ENCODE results near the gene GNAI1.
A peak's percentile ranks its signal among the peaks of the same experiment; 100 is the strongest.
"Not testable (repeated sequence)": the region's sequence is repeated elsewhere in the genome, so short reads cannot be mapped to it uniquely, and the experiment has no call there.

The GNAI1 gene

GRCh38 chr7:80133361-80134114, 1.1 kb upstream of the GNAI1 start:
- DNase-seq: no peak

GRCh38 chr7:80134115-80134535, 506 bp upstream of the GNAI1 start:
- DNase-seq: no peak

GRCh38 chr7:80135309-80136104, 876 bp downstream of the GNAI1 start:
- peak; percentile 16 for DNase-seq

GRCh38 chr7:80136261-80137055, 1.8 kb downstream of the GNAI1 start:
- no peak for DNase-seq

- DNase-seq: no peak
Observed at GRCh38 chr7:80137410-80137809, 2.8 kb downstream of the GNAI1 start.

- no peak for DNase-seq
Observed at GRCh38 chr7:80139236-80139635, 4.6 kb downstream of the GNAI1 start.

GRCh38 chr7:80140388-80140787, 5.8 kb downstream of the GNAI1 start:
- DNase-seq: no peak

GRCh38 chr7:80141376-80141775, 6.7 kb downstream of the GNAI1 start:
- no peak for DNase-seq

GRCh38 chr7:80142853-80143580, 8.4 kb downstream of the GNAI1 start:
- DNase-seq: no peak

- no peak for DNase-seq
Observed at GRCh38 chr7:80145780-80146422, 11.3 kb downstream of the GNAI1 start.

GRCh38 chr7:80146545-80147182, 12.0 kb downstream of the GNAI1 start:
- DNase-seq: no peak

GRCh38 chr7:80147543-80148391, 13.1 kb downstream of the GNAI1 start:
- no peak for DNase-seq

- DNase-seq: no peak
Observed at GRCh38 chr7:80150611-80151273, 16.1 kb downstream of the GNAI1 start.

GRCh38 chr7:80151274-80151665, 16.6 kb downstream of the GNAI1 start:
- DNase-seq: no peak

GRCh38 chr7:80153446-80153845, 18.8 kb downstream of the GNAI1 start:
- no peak for DNase-seq

- no peak for DNase-seq
Observed at GRCh38 chr7:80154656-80155333, 20.2 kb downstream of the GNAI1 start.

GRCh38 chr7:80155374-80155773, 20.7 kb downstream of the GNAI1 start:
- DNase-seq: no peak

- not testable (repeated sequence) for DNase-seq
Observed at GRCh38 chr7:80157770-80158169, 23.1 kb downstream of the GNAI1 start.

GRCh38 chr7:80159802-80160201, 25.2 kb downstream of the GNAI1 start:
- DNase-seq: no peak
